OCI-LY3 (cell line): ENCODE measurements around the gene ACKR4.

ENCODE experiments used
- CTCF ChIP-seq: fragments of 200-600, 300-600 bp; sonication (generic); IDR thresholded peaks from 2 replicates; pipeline ENCODE4 v1.5.1; 2014; ENCODE audit warnings: antibody characterized with exemption, low read length, low read depth
- EZH2phosphoT487 ChIP-seq: fragments of 200-600 bp; shearing (Covaris generic); IDR thresholded peaks from 2 replicates; pipeline ENCODE4 v1.6.1; 2018; ENCODE audit warnings: antibody characterized with exemption, mixed run types, low read depth

- no peak for TF ChIP-seq CTCF
- no peak for TF ChIP-seq EZH2phosphoT487
Measured at GRCh38 chr3:132622148-132622547, 25.1 kb downstream of the ACKR4 start.
